A549 (cell line): Measurements from ENCODE around the gene IRF3.
A peak's percentile ranks its signal among the peaks of the same experiment; 100 is the strongest.

Source experiments
- CEBPB ChIP-seq, 2 experiments: fragments of >200 bp in 1 of 2; sonication (Bioruptor Twin) in 1 of 2; formaldehyde crosslinking in 1 of 2; IDR thresholded peaks; 2 replicates each; pipeline ENCODE4 v1.6.1; 2012 to 2016
- CTCF ChIP-seq: fragments of >200 bp; sonication (Bioruptor Twin); formaldehyde crosslinking; IDR thresholded peaks from 3 replicates; pipeline ENCODE4 v1.5.1; 2016
- ELK1 ChIP-seq: fragments of 150-350 bp; IDR thresholded peaks from 2 replicates; pipeline ENCODE4 v1.6.1; 2014; ENCODE audit warnings: low read depth, mild to moderate bottlenecking, low read length
- POLR2A ChIP-seq: IDR thresholded peaks from 2 replicates; pipeline ENCODE4 v1.6.1; 2012; ENCODE audit warnings: mild to moderate bottlenecking, low read length
- TF ChIP-seq, protein P1 (sequence below): fragments of 200-600 bp; sonication (generic); IDR thresholded peaks from 2 replicates; pipeline ENCODE4 v1.6.1; 2016; ENCODE audit warnings: antibody characterized with exemption, mild to moderate bottlenecking, moderate library complexity

- TF ChIP-seq POLR2A, result no peak
- no peak for TF ChIP-seq CEBPB (IDR thresholded peaks at IDR 0.05)
- no peak for TF ChIP-seq ELK1
- peak; percentile 65 for TF ChIP-seq CTCF
- TF ChIP-seq, protein P1, sequence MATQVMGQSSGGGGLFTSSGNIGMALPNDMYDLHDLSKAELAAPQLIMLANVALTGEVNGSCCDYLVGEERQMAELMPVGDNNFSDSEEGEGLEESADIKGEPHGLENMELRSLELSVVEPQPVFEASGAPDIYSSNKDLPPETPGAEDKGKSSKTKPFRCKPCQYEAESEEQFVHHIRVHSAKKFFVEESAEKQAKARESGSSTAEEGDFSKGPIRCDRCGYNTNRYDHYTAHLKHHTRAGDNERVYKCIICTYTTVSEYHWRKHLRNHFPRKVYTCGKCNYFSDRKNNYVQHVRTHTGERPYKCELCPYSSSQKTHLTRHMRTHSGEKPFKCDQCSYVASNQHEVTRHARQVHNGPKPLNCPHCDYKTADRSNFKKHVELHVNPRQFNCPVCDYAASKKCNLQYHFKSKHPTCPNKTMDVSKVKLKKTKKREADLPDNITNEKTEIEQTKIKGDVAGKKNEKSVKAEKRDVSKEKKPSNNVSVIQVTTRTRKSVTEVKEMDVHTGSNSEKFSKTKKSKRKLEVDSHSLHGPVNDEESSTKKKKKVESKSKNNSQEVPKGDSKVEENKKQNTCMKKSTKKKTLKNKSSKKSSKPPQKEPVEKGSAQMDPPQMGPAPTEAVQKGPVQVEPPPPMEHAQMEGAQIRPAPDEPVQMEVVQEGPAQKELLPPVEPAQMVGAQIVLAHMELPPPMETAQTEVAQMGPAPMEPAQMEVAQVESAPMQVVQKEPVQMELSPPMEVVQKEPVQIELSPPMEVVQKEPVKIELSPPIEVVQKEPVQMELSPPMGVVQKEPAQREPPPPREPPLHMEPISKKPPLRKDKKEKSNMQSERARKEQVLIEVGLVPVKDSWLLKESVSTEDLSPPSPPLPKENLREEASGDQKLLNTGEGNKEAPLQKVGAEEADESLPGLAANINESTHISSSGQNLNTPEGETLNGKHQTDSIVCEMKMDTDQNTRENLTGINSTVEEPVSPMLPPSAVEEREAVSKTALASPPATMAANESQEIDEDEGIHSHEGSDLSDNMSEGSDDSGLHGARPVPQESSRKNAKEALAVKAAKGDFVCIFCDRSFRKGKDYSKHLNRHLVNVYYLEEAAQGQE, result no peak
These were observed 18.8 kb upstream of the IRF3 start for GRCh38 chr19:49684251-49684982.
